GM18511 (cell line): ENCODE results near the gene TP53BP2.
"Not testable (repeated sequence)": the region's sequence is repeated elsewhere in the genome, so short reads cannot be mapped to it uniquely, and the experiment has no call there.

ENCODE experiments used
- ATAC-seq: cut with Tn5 transposase; IDR thresholded peaks from one replicate; pipeline ENCODE4 v1.9.1; 2021; ENCODE audit warnings: mild to moderate bottlenecking, moderate library complexity; ENCODE audit not compliant: unreplicated experiment

Gene TP53BP2

GRCh38 chr1:223831755-223832636 is 13.8 kb downstream of the TP53BP2 start:
- peak; percentile 49 for ATAC-seq

DNA sequence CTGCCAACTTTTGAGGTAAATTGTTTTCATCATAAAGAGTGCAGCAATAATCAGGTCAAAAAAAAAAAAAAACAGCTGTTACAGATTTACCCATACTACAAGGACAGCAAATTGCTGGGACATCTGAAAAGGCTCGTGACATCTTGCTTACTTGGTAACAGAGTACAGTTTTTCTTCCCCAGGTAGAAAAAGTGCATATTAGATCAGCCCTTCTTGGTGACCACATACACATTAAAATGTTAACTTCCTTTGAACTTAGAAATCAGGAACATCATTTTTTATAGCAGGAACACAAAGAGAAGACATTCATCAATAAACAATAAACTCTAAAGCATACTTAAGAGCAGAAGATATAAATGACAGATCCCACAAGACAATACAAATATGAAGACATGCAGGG is 16.1 kb downstream of the TP53BP2 start:
- no peak for ATAC-seq

- ATAC-seq: no peak
Observed at GRCh38 chr1:223828162-223828848, 17.4 kb downstream of the TP53BP2 start.

GRCh38 chr1:223827193-223827663 is 18.5 kb downstream of the TP53BP2 start:
- ATAC-seq: no peak

GRCh38 chr1:223825767-223826748 is 19.7 kb downstream of the TP53BP2 start:
- no peak for ATAC-seq

GRCh38 chr1:223824712-223825111 is 21.0 kb downstream of the TP53BP2 start:
- ATAC-seq: no peak

DNA sequence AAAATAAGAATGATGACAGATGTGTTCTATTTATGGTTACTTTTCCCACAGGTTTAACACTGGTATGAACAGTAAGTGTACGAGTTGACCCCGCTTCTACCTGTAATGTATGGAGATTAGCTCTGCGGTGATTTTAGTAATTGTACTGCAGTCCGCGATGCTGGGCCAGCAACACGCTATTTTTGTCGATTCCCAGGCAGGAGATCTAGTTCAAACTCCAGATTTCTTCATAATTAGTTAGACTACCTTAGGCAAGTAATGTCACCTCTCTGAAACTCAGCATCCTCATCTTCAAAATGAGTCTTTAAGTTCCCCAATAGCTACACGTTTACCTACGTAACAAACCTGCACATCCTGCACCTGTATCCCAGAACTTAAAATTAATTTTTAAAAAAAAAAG is 21.5 kb downstream of the TP53BP2 start:
- ATAC-seq: no peak

- no peak for ATAC-seq
Observed at GRCh38 chr1:223820971-223821370, 24.8 kb downstream of the TP53BP2 start.

- ATAC-seq: no peak
Observed at GRCh38 chr1:223820515-223820858, 25.3 kb downstream of the TP53BP2 start.

DNA sequence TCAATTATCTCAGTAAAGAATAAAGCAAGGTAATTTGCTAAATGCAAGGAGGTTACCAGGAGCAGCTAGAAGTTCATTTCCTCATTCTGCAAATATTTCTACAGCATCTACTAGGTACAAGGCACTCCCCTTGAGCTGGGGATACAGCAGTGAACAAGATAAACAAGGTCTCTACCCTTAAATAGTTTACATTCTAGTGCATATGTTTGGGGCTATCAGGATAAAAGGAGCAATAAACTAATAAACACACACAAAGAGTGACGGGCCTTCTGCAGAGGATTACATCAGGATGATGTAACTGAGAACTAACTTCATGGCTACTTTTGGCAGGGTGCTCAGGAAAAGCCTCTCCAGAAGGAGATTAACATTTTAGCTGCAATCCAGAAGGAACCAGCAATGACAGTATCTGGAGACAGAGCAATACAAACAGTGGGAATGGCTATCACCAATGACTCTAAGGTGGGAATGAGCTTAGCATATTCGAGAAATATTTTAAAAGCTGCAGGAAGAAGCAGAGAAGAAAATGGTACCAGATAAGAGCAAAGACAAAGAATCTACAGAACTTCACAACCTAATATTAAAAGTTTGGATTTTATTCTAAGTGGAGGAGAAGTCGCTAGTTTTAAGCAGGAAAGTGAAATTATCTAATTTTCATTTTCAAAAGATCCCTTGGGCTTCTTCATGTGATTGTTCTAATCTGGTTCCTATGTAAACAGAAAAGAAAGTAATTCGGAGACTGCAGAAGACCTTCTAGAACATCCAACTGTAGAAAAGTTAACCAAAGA is 25.8 kb downstream of the TP53BP2 start:
- no peak for ATAC-seq

DNA sequence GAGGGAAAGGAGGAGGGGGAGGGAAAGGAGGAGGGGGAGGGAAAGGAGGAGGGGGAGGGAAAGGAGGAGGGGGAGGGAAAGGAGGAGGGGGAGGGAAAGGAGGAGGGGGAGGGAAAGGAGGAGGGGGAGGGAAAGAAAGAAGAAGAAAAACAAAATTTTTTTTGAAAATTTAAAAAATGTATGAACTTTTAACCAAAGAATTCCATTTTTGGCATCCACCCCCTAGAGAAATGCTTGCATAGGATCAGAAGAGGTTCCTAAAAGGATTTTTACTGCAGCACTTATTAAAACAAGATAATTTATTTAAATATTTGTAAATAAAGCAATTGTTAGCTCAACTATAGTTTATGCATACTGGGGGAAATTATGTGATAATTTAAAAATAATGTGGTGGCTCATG is 28.5 kb downstream of the TP53BP2 start:
- not testable (repeated sequence) for ATAC-seq

DNA sequence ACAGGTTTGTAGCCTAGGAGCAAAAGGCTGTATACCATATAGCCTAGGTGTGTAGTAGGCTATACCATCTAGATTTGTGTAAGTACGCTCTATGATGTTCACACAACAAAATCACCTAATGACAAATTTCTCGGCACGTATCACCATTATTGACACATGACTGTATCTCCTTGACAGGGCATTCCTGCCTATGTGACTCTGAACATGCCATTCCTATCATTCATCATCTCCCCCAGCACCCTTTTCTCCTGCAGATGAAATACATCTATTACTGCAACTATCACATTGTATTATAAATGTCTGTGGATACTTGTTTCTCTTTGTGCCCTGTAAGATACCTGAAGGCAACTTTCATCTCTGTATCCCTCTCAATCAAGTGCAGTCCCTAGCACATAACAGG is 29.9 kb downstream of the TP53BP2 start:
- ATAC-seq: no peak

GRCh38 chr1:223815020-223815853 is 30.5 kb downstream of the TP53BP2 start:
- no peak for ATAC-seq

DNA sequence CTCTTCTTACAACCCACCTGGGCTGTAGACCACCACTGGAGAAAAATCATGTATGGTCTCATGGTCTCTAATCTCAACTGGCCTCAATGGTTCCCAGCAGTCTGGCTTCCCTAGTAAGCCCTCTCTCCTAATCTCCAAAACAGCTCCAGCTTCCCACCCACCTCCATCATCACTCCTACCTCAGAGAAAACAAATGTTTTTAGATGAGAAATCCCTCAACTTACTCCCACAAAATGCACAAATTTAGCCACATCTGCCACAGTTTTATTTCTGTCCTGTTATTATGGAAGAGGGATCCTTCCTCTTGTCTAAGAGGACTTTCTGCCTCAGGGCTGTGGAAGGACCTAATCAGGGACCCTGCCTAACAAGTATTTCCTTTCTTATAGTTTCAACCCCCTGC is 32.1 kb downstream of the TP53BP2 start:
- ATAC-seq: no peak

GRCh38 chr1:223811634-223812101 is 34.1 kb downstream of the TP53BP2 start:
- no peak for ATAC-seq

GRCh38 chr1:223810586-223810985 is 35.2 kb downstream of the TP53BP2 start:
- no peak for ATAC-seq

DNA sequence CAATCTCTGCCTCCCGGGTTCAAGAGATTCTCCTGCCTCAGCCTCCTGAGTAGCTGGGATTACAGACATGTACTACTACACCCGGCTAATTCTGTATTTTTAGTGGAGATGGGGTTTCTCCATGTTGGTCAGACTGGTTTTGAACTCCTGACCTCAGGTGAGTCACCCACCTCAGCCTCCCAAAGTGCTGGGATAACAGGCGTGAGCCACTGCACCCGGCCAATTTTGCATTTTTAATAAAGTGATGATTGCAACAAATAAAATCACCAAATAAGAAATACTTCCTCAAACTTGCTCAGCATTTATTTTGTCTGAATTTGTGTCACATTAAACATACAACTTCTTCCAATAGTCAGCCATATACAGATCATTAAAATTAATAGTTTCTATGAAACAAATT is 35.8 kb downstream of the TP53BP2 start:
- ATAC-seq: not testable (repeated sequence)

GRCh38 chr1:223803211-223803610 is 42.5 kb downstream of the TP53BP2 start:
- ATAC-seq: no peak

- ATAC-seq: no peak
Observed at GRCh38 chr1:223802602-223803001, 43.1 kb downstream of the TP53BP2 start.
